LNCaP clone FGC (cell line): ENCODE data around the gene CKS1B.
A peak's percentile ranks its signal among the peaks of the same experiment; 100 is the strongest.
"Not testable (repeated sequence)": the region's sequence is repeated elsewhere in the genome, so short reads cannot be mapped to it uniquely, and the experiment has no call there.

Source experiments
- DNase-seq: peaks from one replicate; pipeline ENCODE4 v3.0.0-alpha.2; 2011; ENCODE audit warnings: low read depth
- H3K4me3 ChIP-seq: 2 replicates; pipeline ENCODE4 v1.5.1; 2011; ENCODE audit warnings: mild to moderate bottlenecking, low read depth, low read length, control low read depth
- CTCF ChIP-seq: IDR thresholded peaks from 2 replicates; pipeline ENCODE4 v1.5.1; 2012; ENCODE audit warnings: mild to moderate bottlenecking; ENCODE audit not compliant: control insufficient read depth, insufficient read depth; ENCODE audit errors: extremely low read depth

Gene CKS1B

DNA sequence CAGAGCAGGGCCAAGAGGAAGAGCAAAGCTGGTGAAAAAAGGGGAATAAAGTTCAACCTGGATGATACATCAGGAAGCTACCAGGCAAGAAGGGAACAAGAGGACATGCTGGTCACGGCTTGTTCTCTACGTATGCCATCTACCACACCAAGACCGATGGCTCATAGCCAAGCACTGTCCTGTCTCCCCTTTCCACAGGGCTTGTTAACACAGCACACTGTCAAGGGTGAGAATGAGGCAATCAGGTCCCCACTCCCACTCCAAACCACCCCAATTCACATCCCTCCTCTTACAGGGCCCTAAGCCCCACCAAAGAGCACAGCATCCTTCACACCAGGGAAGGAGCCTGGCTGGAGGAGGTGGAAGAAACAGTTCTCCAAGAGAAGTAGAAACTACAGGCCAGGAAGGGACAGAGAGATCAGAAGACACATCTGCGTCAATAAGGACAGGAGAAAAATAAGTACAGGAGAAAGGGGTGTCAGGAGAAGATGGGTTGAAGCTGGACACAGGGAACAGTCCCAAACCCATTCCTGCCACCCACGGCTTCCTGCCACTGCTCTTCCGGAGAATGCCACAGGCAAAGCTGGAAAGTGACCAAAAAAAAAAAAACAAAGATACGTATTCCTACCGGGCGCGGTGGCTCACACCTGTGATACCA lies 3.0 kb upstream of the CKS1B start:
- H3K4me3 ChIP-seq, result peak overlapping the region; percentile 59
- no peak for DNase-seq
- no peak for TF ChIP-seq CTCF

- no peak for TF ChIP-seq CTCF
- DNase-seq, result no peak
- peak overlapping the region; percentile 75 for H3K4me3 ChIP-seq
These were observed 2.3 kb upstream of the CKS1B start for GRCh38 chr1:154972213-154972516.

DNA sequence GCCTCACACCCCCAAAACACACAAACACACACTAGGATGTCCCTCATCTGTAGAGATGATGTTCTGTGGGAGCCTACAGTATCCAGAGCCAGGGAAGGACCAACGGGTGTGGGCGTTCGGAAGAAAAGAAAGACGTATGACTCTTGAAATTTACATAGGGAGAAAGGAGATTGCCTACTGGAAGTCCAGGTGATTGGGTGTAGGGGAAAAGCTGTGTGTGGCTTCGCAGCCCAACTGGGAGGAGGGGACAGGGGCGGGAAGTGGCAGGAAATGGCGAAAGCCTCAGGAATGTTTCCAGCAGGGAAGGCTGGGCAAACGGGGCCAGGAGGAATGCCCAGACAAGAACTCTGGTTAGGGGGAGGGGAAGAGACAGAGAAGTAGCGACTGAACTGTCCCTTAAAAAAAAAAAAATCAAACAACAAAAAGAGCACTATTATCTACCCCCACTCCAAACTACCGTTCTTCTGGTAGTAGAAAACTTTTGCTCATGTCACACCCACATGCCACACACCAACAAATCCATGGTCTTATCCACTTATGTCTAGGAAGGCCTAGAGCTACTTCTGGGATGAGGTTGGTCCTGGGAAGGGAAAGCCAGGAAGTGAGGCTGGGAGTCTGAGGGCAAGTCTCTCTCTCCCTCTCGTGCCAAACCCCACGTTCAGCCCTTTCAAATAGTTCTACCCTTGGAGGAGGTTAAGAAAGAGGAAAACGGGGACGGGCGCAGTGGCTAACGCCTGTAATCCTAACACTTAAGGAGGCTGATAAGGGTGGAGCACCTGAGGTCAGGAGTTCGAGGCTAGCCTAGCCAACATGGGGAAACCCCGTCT lies 1.8 kb upstream of the CKS1B start:
- TF ChIP-seq CTCF, result no peak
- H3K4me3 ChIP-seq, result peak overlapping the region; percentile 75
- DNase-seq, result peak; percentile 79

- peak; percentile 14; the same call in 1 of the 2 replicates for TF ChIP-seq CTCF
These were observed 958 bp upstream of the CKS1B start for GRCh38 chr1:154973344-154974101.

DNA sequence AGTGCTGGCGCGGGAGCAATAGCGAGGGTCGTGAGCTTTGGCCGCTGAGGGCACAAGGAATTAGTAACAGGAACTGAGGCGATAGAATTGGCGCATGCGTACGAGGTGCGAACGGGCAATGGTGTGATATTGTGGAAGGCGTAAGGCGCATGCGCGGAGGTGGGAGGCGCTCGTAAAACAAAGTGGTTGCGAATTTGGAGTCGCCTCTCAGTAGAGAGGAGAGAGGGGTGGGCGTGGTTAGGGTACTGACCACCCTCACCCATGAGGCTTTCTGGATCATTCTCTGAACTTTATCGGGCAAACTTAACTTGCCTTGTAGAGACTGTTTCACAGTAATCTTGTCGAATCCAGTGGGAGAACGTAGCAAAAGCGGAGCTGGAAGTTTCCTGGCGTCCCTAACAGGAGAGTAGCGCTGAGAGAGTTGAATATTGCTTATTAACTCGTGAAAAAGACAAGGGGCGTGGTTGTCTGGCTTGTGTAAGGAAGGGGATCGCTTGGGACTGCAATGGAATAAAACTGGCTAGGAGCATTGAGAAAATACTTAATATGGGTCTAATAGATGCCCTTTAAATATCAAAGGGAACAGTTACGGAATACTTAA lies 427 bp downstream of the CKS1B start:
- peak; percentile 88 for DNase-seq
- TF ChIP-seq CTCF, result no peak

More at GRCh38 chr1:154973344-154974101, 958 bp upstream of the CKS1B start:
- peak overlapping the region; percentile 75 for H3K4me3 ChIP-seq
- peak; percentile 93 for DNase-seq

GRCh38 chr1:154975409-154976059 lies 1.1 kb downstream of the CKS1B start:
- no peak for TF ChIP-seq CTCF
- H3K4me3 ChIP-seq, result peak overlapping the region; percentile 75
- DNase-seq, result no peak

More for the DNA sequence above, 427 bp downstream of the CKS1B start:
- H3K4me3 ChIP-seq, result peak overlapping the region; percentile 75

DNA sequence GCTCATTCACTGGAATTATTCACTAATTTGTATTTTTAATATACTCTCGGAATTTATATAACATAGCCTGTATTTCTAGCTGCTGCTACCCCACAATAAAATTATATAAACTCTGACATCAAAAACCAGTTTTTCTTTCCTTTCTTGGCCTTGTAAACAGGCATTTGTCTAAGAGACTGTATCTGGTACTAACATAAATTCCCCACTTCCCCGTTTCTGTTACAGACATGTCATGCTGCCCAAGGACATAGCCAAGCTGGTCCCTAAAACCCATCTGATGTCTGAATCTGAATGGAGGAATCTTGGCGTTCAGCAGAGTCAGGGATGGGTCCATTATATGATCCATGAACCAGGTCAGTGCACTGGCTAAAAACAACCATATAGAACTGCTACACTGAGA lies 3.3 kb downstream of the CKS1B start:
- H3K4me3 ChIP-seq, DNase-seq: not testable (repeated sequence)
